ENCODE data around the gene ART4. TPM values are rescaled to one million over a fixed set of nuclear protein-coding genes. Genes with fewer than 3 reads are reported as not detected.

The ART4 gene
- polyA plus RNA-seq, 1 experiment: not detected

- no peak for DNase-seq (ENCODE audit: low read depth, low spot score)
- POLR2A ChIA-PET: no interaction called here
- CTCF ChIA-PET: no interaction called here
- no peaks in the 10 kb centered on the region for H3K27me3 ChIP-seq (ENCODE audit: control insufficient read depth, insufficient read depth, low read length)
- H3K9me3 ChIP-seq (ENCODE audit: control insufficient read depth, insufficient read depth, low read length): no peaks in the 10 kb centered on the region
- no peak for TF ChIP-seq CTCF (IDR thresholded peaks at IDR 0.05; ENCODE audit: low read depth, low read length)
- no peak overlapping the region for H3K4me3 ChIP-seq (ENCODE audit: low read depth, low read length)
- H3K27ac ChIP-seq (ENCODE audit: low read depth, low read length): no peak overlapping the region
Measured at GRCh38 chr12:14825256-14825655, 18.1 kb downstream of the ART4 start.

DNA sequence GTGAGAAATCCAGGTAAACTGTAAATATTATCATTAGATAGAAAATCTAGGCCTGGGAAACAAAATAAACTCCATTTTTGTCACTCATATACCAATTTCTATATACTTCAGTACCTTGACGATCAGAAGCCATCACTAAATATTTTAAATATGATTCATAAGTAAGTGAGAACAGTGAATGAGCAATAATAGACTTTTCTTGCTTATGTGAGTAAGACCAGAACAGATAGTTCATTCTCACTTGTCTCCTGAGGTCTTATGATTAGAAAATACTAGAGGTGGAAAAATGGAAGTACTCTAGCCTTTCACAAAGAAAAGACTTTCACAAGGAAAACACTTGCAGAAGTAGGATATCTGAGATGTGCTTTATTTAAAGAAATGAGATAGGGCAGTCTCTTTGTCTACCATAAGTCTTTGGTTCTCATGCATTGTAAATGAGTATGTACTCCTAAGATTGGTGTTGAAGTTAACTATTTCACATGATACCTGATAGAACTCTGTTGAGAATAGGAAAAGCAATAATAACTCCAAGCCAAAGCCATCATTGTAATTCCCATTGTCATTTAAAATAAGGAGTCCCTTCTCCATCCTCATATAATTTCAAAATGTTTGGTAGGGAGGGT lies 19.2 kb downstream of the ART4 start:
- Histone ChIP-seq H3K9me3 (ENCODE audit: control insufficient read depth, insufficient read depth, low read length) (no peaks in the 10 kb centered on the region), H3K4me3 (ENCODE audit: low read depth, low read length) (no peak overlapping the region), H3K27ac (ENCODE audit: low read depth, low read length) (no peak overlapping the region), H3K27me3 (ENCODE audit: control insufficient read depth, insufficient read depth, low read length) (no peaks in the 10 kb centered on the region)
- TF ChIP-seq CTCF (IDR thresholded peaks at IDR 0.05; ENCODE audit: low read depth, low read length): no peak
- ChIA-PET CTCF (no interaction called here), POLR2A (no interaction called here)
- DNase-seq (ENCODE audit: low read depth, low spot score): no peak

DNA sequence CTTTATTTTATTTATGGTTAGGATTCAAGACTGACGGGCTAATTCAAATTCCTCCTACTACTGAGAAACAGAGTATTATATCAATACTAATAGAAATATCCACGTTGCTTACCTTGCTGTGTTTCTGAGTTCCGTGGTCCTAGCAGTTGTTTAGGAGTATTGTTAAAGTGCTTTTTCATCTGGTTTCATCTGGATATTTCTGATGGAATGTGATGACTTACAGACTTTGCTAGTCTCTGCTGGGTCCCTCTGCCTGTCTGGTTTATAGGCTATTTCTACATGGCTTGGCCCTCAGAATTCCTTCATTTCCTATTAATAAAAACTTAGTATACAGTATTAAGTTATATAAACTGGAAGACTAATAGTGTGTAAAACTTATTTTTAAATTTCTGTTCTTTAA lies 29.3 kb downstream of the ART4 start, which contains the start of gene SMCO3:
Gene SMCO3, minus strand, starts transcription at position 169 of the 400 bp plus-strand sequence. CDS start 7,502 bp downstream, outside the sequence.
- no peak within 1 kb of the TSS for H3K27ac ChIP-seq (ENCODE audit: low read depth, low read length)
- no peaks in the 10 kb centered on the region for H3K9me3 ChIP-seq (ENCODE audit: control insufficient read depth, insufficient read depth, low read length)
- H3K27me3 ChIP-seq (ENCODE audit: control insufficient read depth, insufficient read depth, low read length): no peaks in the 10 kb centered on the region
- CTCF ChIA-PET: interaction anchor here (1.0 kb wide), 1 partner anchor 181 kb away, joined by 3 read pairs; no protein-coding TSS in a partner anchor
- H3K4me3 ChIP-seq (ENCODE audit: low read depth, low read length): no peak within 1 kb of the TSS
- POLR2A ChIA-PET: no interaction called here
- TF ChIP-seq CTCF (IDR thresholded peaks at IDR 0.05; ENCODE audit: low read depth, low read length): no peak
- DNase-seq (ENCODE audit: low read depth, low spot score): no peak

- CTCF ChIA-PET: interaction anchor here (0.7 to 4.1 kb wide), 6 partner anchors 28 to 410 kb away, joined by 3 to 36 read pairs (median 4); partner anchors contain the start of gene RERG
Measured at GRCh38 chr12:14811486-14811885, 31.8 kb downstream of the ART4 start.

More at GRCh38 chr12:14811486-14811885, 31.8 kb downstream of the ART4 start:
- Histone ChIP-seq H3K4me3 (ENCODE audit: low read depth, low read length) (no peak overlapping the region), H3K27ac (ENCODE audit: low read depth, low read length) (no peak overlapping the region), H3K27me3 (ENCODE audit: control insufficient read depth, insufficient read depth, low read length) (no peaks in the 10 kb centered on the region), H3K9me3 (ENCODE audit: control insufficient read depth, insufficient read depth, low read length) (no peaks in the 10 kb centered on the region)
- TF ChIP-seq CTCF (IDR thresholded peaks at IDR 0.05; ENCODE audit: low read depth, low read length): no peak
- POLR2A ChIA-PET: no interaction called here
- DNase-seq (ENCODE audit: low read depth, low spot score): no peak

All from AG04450 (cell line).